ENCODE results near the gene SULT1A2.
"Not testable (repeated sequence)": the region's sequence is repeated elsewhere in the genome, so short reads cannot be mapped to it uniquely, and the experiment has no call there.

The SULT1A2 gene

GRCh38 chr16:28617874-28618273, 21.0 kb upstream of the SULT1A2 start:
- H3K27ac ChIP-seq (ENCODE audit: low read depth, low read length), result no peak overlapping the region
- no peaks in the 10 kb centered on the region for H3K27me3 ChIP-seq (ENCODE audit: low read length)
- no peaks in the 10 kb centered on the region for H3K79me2 ChIP-seq (ENCODE audit: insufficient read depth, low read length)

GRCh38 chr16:28616636-28617035, 19.8 kb upstream of the SULT1A2 start:
- H3F3A ChIP-seq (ENCODE audit: insufficient read depth), result no peaks in the 10 kb centered on the region
- H2AFZ ChIP-seq (ENCODE audit: low read depth, low read length, severe bottlenecking), result no peak overlapping the region
- TF ChIP-seq EZH2phosphoT487 (conservative IDR thresholded peaks at IDR 0.05; ENCODE audit: low read length), result no peak
- no peak for TF ChIP-seq CTCF (IDR thresholded peaks at IDR 0.05; ENCODE audit: insufficient read depth, low read length, poor library complexity, severe bottlenecking)
- H3K27ac ChIP-seq (ENCODE audit: low read depth, low read length), result no peak overlapping the region
- no peaks in the 10 kb centered on the region for H3K27me3 ChIP-seq (ENCODE audit: low read length)
- H3K9me2 ChIP-seq (replicated peaks; ENCODE audit: insufficient read depth, low read length), result no peaks in the 10 kb centered on the region
- no peak overlapping the region for H3K4me3 ChIP-seq (ENCODE audit: insufficient read depth, low read length, poor library complexity, severe bottlenecking)
- no peaks in the 10 kb centered on the region for H3K9me3 ChIP-seq (ENCODE audit: insufficient read depth, low read length)
- H3K36me3 ChIP-seq (ENCODE audit: low read length), result no peaks in the 10 kb centered on the region
- no peaks in the 10 kb centered on the region for H4K20me1 ChIP-seq (ENCODE audit: low read depth, low read length)
- H3K79me2 ChIP-seq (ENCODE audit: insufficient read depth, low read length), result no peaks in the 10 kb centered on the region
- no peak overlapping the region for H3K9ac ChIP-seq (ENCODE audit: low read length)
- H3K4me2 ChIP-seq (ENCODE audit: low read depth, low read length, poor library complexity, severe bottlenecking), result no peak overlapping the region

More at GRCh38 chr16:28617874-28618273, 21.0 kb upstream of the SULT1A2 start:
- no peaks in the 10 kb centered on the region for H3F3A ChIP-seq (ENCODE audit: insufficient read depth)
- no peaks in the 10 kb centered on the region for H4K20me1 ChIP-seq (ENCODE audit: low read depth, low read length)
- H3K9me2 ChIP-seq (replicated peaks; ENCODE audit: insufficient read depth, low read length), result no peaks in the 10 kb centered on the region
- H3K9ac ChIP-seq (ENCODE audit: low read length), result no peak overlapping the region
- peak overlapping the region; percentile 25 for H3K4me2 ChIP-seq (ENCODE audit: low read depth, low read length, poor library complexity, severe bottlenecking)
- no peak overlapping the region for H2AFZ ChIP-seq (ENCODE audit: low read depth, low read length, severe bottlenecking)
- H3K36me3 ChIP-seq (ENCODE audit: low read length), result no peaks in the 10 kb centered on the region
- no peak overlapping the region for H3K4me3 ChIP-seq (ENCODE audit: insufficient read depth, low read length, poor library complexity, severe bottlenecking)
- no peak for TF ChIP-seq EZH2phosphoT487 (conservative IDR thresholded peaks at IDR 0.05; ENCODE audit: low read length)
- TF ChIP-seq CTCF (IDR thresholded peaks at IDR 0.05; ENCODE audit: insufficient read depth, low read length, poor library complexity, severe bottlenecking), result no peak
- no peaks in the 10 kb centered on the region for H3K9me3 ChIP-seq (ENCODE audit: insufficient read depth, low read length)

- H3K9me3 ChIP-seq (ENCODE audit: insufficient read depth, low read length); H3K27me3 ChIP-seq (ENCODE audit: low read length); H3K27ac ChIP-seq (ENCODE audit: low read depth, low read length); H3K79me2 ChIP-seq (ENCODE audit: insufficient read depth, low read length); H4K20me1 ChIP-seq (ENCODE audit: low read depth, low read length); H2AFZ ChIP-seq (ENCODE audit: low read depth, low read length, severe bottlenecking); H3K4me3 ChIP-seq (ENCODE audit: insufficient read depth, low read length, poor library complexity, severe bottlenecking); H3K9me2 ChIP-seq (replicated peaks; ENCODE audit: insufficient read depth, low read length); H3K4me2 ChIP-seq (ENCODE audit: low read depth, low read length, poor library complexity, severe bottlenecking); H3F3A ChIP-seq (ENCODE audit: insufficient read depth); H3K36me3 ChIP-seq (ENCODE audit: low read length); H3K9ac ChIP-seq (ENCODE audit: low read length): not testable (repeated sequence)
These were observed 19.4 kb upstream of the SULT1A2 start for GRCh38 chr16:28616224-28616577.

GRCh38 chr16:28615486-28616223, 18.8 kb upstream of the SULT1A2 start:
- not testable (repeated sequence) for H2AFZ ChIP-seq (ENCODE audit: low read depth, low read length, severe bottlenecking); H4K20me1 ChIP-seq (ENCODE audit: low read depth, low read length); H3K4me3 ChIP-seq (ENCODE audit: insufficient read depth, low read length, poor library complexity, severe bottlenecking); H3K79me2 ChIP-seq (ENCODE audit: insufficient read depth, low read length); H3K9me2 ChIP-seq (replicated peaks; ENCODE audit: insufficient read depth, low read length); H3K9me3 ChIP-seq (ENCODE audit: insufficient read depth, low read length); H3K4me2 ChIP-seq (ENCODE audit: low read depth, low read length, poor library complexity, severe bottlenecking); H3K36me3 ChIP-seq (ENCODE audit: low read length); H3K27me3 ChIP-seq (ENCODE audit: low read length); H3F3A ChIP-seq (ENCODE audit: insufficient read depth); H3K9ac ChIP-seq (ENCODE audit: low read length); H3K27ac ChIP-seq (ENCODE audit: low read depth, low read length)
- TF ChIP-seq CTCF (IDR thresholded peaks at IDR 0.05; ENCODE audit: insufficient read depth, low read length, poor library complexity, severe bottlenecking), result peak; percentile 15

- H3K79me2 ChIP-seq (ENCODE audit: insufficient read depth, low read length); H3K9me2 ChIP-seq (replicated peaks; ENCODE audit: insufficient read depth, low read length); H4K20me1 ChIP-seq (ENCODE audit: low read depth, low read length); H3K36me3 ChIP-seq (ENCODE audit: low read length); H3K9me3 ChIP-seq (ENCODE audit: insufficient read depth, low read length); H3K4me2 ChIP-seq (ENCODE audit: low read depth, low read length, poor library complexity, severe bottlenecking); H3F3A ChIP-seq (ENCODE audit: insufficient read depth); H3K4me3 ChIP-seq (ENCODE audit: insufficient read depth, low read length, poor library complexity, severe bottlenecking); H2AFZ ChIP-seq (ENCODE audit: low read depth, low read length, severe bottlenecking); H3K9ac ChIP-seq (ENCODE audit: low read length); H3K27me3 ChIP-seq (ENCODE audit: low read length); H3K27ac ChIP-seq (ENCODE audit: low read depth, low read length): not testable (repeated sequence)
These were observed 17.7 kb upstream of the SULT1A2 start for GRCh38 chr16:28614561-28614960.

GRCh38 chr16:28613912-28614311, 17.1 kb upstream of the SULT1A2 start:
- H3F3A ChIP-seq (ENCODE audit: insufficient read depth); H3K9me2 ChIP-seq (replicated peaks; ENCODE audit: insufficient read depth, low read length); H3K9ac ChIP-seq (ENCODE audit: low read length); H3K27me3 ChIP-seq (ENCODE audit: low read length); H3K27ac ChIP-seq (ENCODE audit: low read depth, low read length); H3K79me2 ChIP-seq (ENCODE audit: insufficient read depth, low read length); H3K9me3 ChIP-seq (ENCODE audit: insufficient read depth, low read length); H3K36me3 ChIP-seq (ENCODE audit: low read length); H3K4me3 ChIP-seq (ENCODE audit: insufficient read depth, low read length, poor library complexity, severe bottlenecking); H3K4me2 ChIP-seq (ENCODE audit: low read depth, low read length, poor library complexity, severe bottlenecking); H2AFZ ChIP-seq (ENCODE audit: low read depth, low read length, severe bottlenecking); H4K20me1 ChIP-seq (ENCODE audit: low read depth, low read length): not testable (repeated sequence)
